ENCODE results near the gene CNOT3. TPM values are rescaled to one million over a fixed set of nuclear protein-coding genes. Genes with fewer than 3 reads are reported as not detected.

The CNOT3 gene
- total RNA-seq, 1 donor from 2014 or later = 44.6 TPM

- H3K4me1 ChIP-seq = no peaks in the 10 kb centered on the region
- no peak for DNase-seq
- ATAC-seq = no peak
- H3K27ac ChIP-seq = no peak overlapping the region
- intact Hi-C loops (cut with DNase I) = no loop called here
- H3K27me3 ChIP-seq (ENCODE audit: low read depth) = no peaks in the 10 kb centered on the region
- TF ChIP-seq CTCF (IDR thresholded peaks at IDR 0.05) = no peak
- H3K4me3 ChIP-seq = no peak overlapping the region
- H3K9me3 ChIP-seq = no peaks in the 10 kb centered on the region
- H3K36me3 ChIP-seq = peaks cover 97% of the 10 kb centered on the region
Observed at GRCh38 chr19:54125713-54126112, 11.8 kb upstream of the CNOT3 start.

GRCh38 chr19:54127688-54128440 is 9.7 kb upstream of the CNOT3 start:
- no peak overlapping the region for H3K4me3 ChIP-seq
- H3K27me3 ChIP-seq (ENCODE audit: low read depth) = no peaks in the 10 kb centered on the region
- no peak overlapping the region for H3K27ac ChIP-seq
- no peaks in the 10 kb centered on the region for H3K9me3 ChIP-seq
- H3K36me3 ChIP-seq = peaks cover 93% of the 10 kb centered on the region
- H3K4me1 ChIP-seq = no peaks in the 10 kb centered on the region
- no peak for TF ChIP-seq CTCF (IDR thresholded peaks at IDR 0.05)
- intact Hi-C loops (cut with DNase I) = no loop called here
- ATAC-seq (no peak), DNase-seq (no peak)

- peaks cover 88% of the 10 kb centered on the region for H3K36me3 ChIP-seq
- H3K4me3 ChIP-seq = no peak overlapping the region
- no peak for TF ChIP-seq CTCF (IDR thresholded peaks at IDR 0.05)
- H3K9me3 ChIP-seq = no peaks in the 10 kb centered on the region
- ATAC-seq (no peak), DNase-seq (no peak)
- intact Hi-C loops (cut with DNase I) = no loop called here
- no peak overlapping the region for H3K27ac ChIP-seq
- no peaks in the 10 kb centered on the region for H3K4me1 ChIP-seq
- H3K27me3 ChIP-seq (ENCODE audit: low read depth) = no peaks in the 10 kb centered on the region
Observed at GRCh38 chr19:54128441-54128725, 9.2 kb upstream of the CNOT3 start.

- no peak for TF ChIP-seq CTCF (IDR thresholded peaks at IDR 0.05)
- no peak for DNase-seq
- Histone ChIP-seq H3K4me3 (no peak overlapping the region), H3K27me3 (ENCODE audit: low read depth) (no peaks in the 10 kb centered on the region), H3K9me3 (no peaks in the 10 kb centered on the region), H3K4me1 (no peaks in the 10 kb centered on the region), H3K27ac (no peak overlapping the region), H3K36me3 (peaks cover 82% of the 10 kb centered on the region)
- no peak for ATAC-seq
- intact Hi-C loops (cut with DNase I) = no loop called here
Observed at GRCh38 chr19:54128796-54129616, 8.6 kb upstream of the CNOT3 start.

- no peak for TF ChIP-seq CTCF (IDR thresholded peaks at IDR 0.05)
- intact Hi-C loops (cut with DNase I) = no loop called here
- Histone ChIP-seq H3K27ac (no peak overlapping the region), H3K9me3 (no peaks in the 10 kb centered on the region), H3K27me3 (ENCODE audit: low read depth) (no peaks in the 10 kb centered on the region), H3K4me3 (no peak overlapping the region), H3K36me3 (peaks cover 76% of the 10 kb centered on the region), H3K4me1 (no peaks in the 10 kb centered on the region)
- no peak for DNase-seq
- ATAC-seq = no peak
Observed at GRCh38 chr19:54129617-54129996, 8.0 kb upstream of the CNOT3 start.
